SJCRH30 (cell line): ENCODE data around the gene NBPF3. TPM values are rescaled to one million over a fixed set of nuclear protein-coding genes. Genes with fewer than 3 reads are reported as not detected.

ENCODE experiments used
- DNase-seq, 2 experiments: peaks; one replicate each; pipeline ENCODE4 v3.0.0-alpha.2; 2015 to 2020
- H3K27ac ChIP-seq: fragments of 250-450 bp; sonication (Bioruptor Pico); 2 replicates; pipeline ENCODE4 v1.5.1; 2020; ENCODE audit warnings: mild to moderate bottlenecking, moderate library complexity
- H3K27me3 ChIP-seq: fragments of 250-450 bp; sonication (Bioruptor Pico); 2 replicates; pipeline ENCODE4 v1.5.1; 2020; ENCODE audit warnings: mild to moderate bottlenecking, moderate library complexity
- H3K36me3 ChIP-seq: fragments of 250-450 bp; sonication (Bioruptor Pico); 2 replicates; pipeline ENCODE4 v1.5.1; 2020; ENCODE audit warnings: mild to moderate bottlenecking, moderate library complexity
- H3K4me1 ChIP-seq: fragments of 250-450 bp; sonication (Bioruptor Pico); 2 replicates; pipeline ENCODE4 v1.5.1; 2020; ENCODE audit warnings: mild to moderate bottlenecking, moderate library complexity
- H3K4me3 ChIP-seq: fragments of 250-450 bp; sonication (Bioruptor Pico); 2 replicates; pipeline ENCODE4 v1.5.1; 2020; ENCODE audit warnings: mild to moderate bottlenecking, moderate library complexity
- H3K9me3 ChIP-seq: fragments of 250-450 bp; sonication (Bioruptor Pico); replicated peaks from 2 replicates; pipeline ENCODE4 v1.5.1; 2020; ENCODE audit warnings: mild to moderate bottlenecking, moderate library complexity
- total RNA-seq: library from RNA; depleted of rRNA; stranded (reverse); fragments of >200 nt; shearing (Covaris generic); gene quantifications from 2 replicates; pipeline ENCODE4 v1.2.3, GENCODE V29; 2014

Gene NBPF3
- total RNA-seq, 1 experiment from 2014 or later = 0.67 TPM

DNA sequence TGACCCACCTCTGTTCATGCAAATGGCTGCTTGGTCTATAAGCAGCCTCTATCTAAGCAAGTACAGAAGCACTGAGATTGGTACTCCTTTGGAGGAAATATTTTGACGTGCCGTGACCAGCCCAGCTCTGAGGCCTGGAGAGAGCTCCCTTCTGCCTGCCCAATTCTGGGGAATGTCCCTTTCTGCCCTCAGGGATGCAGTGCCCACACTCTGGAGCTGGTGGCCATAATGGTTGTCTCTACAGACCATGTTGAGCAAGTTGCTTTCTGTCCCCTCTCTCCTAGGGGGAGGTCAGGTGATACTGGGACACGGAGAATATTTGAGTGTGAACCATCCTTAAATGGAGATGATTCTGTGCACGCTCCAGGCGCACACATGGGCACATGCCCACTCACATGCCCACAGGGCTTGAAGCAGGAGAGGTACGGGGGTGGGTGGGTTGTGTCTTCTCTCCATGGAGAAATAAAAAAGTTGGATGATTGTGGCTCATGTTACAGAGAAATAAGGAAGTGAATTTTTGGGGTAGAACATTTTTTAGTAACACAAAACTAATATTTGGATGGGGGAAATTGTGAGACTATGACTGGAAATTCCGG is 55.4 kb downstream of the NBPF3 start:
- Histone ChIP-seq H3K4me1 (peaks cover 11% of the 10 kb centered on the region; the same call in 1 of the 2 replicates), H3K27me3 (no peaks in the 10 kb centered on the region), H3K9me3 (no peaks in the 10 kb centered on the region), H3K4me3 (no peak overlapping the region), H3K36me3 (no peaks in the 10 kb centered on the region), H3K27ac (no peak overlapping the region)
- DNase-seq = no peak

DNA sequence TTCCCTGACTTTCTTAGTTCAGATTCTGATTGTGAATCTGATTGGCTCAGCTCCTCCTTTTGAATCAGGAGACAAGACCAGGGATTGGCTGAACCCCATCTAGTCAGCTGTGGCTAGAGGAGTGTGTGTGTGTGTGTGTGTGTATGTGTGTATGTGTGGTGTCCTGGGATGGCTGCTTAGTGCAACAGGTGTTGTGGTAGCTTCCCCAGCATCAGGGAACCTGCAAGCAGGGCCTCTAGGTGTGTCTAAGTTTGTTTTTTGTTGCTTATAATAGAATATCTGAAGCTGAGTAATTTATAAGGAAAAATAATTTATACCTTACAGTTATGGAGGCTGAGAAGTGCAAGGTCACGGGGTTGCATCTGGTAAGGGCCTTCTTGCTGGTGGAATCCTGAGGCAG is 56.1 kb downstream of the NBPF3 start:
- Histone ChIP-seq H3K9me3 (no peaks in the 10 kb centered on the region), H3K36me3 (no peaks in the 10 kb centered on the region), H3K27ac (no peak overlapping the region), H3K4me3 (no peak overlapping the region), H3K4me1 (peaks cover 11% of the 10 kb centered on the region; the same call in 1 of the 2 replicates), H3K27me3 (no peaks in the 10 kb centered on the region)
- DNase-seq = no peak

DNA sequence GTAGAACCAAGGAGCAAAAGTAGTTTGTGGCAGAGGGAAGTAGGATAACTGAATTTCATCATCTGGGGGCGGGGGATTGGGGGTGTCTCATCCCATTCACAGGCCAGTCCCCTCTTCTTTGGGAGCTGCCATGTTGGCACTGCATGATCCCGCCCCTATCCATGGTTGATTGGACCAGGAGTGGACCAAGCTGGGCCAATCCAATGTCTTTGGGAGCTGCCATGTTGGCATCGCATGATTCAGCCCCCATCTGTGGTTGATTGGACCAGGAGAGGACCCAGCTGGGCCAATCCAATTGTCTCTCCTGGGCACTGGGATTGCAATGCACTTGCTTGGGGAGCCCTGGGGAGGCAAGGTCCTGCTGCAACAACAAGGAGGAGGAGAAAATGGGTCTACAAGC is 56.9 kb downstream of the NBPF3 start:
- Histone ChIP-seq H3K4me3 (no peak overlapping the region), H3K4me1 (peaks cover 6% of the 10 kb centered on the region; the same call in 1 of the 2 replicates), H3K9me3 (no peaks in the 10 kb centered on the region), H3K36me3 (no peaks in the 10 kb centered on the region), H3K27ac (no peak overlapping the region), H3K27me3 (no peaks in the 10 kb centered on the region)
- no peak for DNase-seq

DNA sequence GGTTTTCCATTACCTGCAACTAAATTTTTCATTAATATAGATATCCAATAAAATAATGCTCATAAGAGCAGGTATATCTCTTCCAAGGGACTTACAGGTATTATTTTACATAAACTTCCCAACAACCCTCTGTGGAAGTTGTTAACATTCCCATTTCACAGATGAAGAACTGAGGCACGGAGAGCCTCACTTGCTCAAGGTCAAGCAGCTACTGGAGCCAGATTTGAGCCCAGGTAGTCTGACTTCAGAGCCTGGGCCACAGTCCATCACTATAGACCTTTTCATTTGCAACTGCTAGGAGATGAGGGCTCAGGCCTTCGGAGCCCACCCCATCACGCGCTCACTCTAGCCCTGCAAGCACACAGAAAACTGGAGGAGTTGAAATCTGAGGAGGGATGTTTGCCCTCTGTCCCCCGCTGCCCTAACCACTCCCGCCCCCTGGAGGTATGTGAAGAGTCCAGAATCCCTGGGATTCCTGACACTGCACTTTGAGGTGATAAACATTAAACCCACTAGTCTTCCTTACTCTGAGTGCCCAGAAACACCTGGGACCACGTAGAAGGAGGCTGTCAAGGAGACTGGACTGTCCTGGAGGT is 57.6 kb downstream of the NBPF3 start:
- no peaks in the 10 kb centered on the region; the same call in 1 of the 2 replicates for H3K4me1 ChIP-seq

DNA sequence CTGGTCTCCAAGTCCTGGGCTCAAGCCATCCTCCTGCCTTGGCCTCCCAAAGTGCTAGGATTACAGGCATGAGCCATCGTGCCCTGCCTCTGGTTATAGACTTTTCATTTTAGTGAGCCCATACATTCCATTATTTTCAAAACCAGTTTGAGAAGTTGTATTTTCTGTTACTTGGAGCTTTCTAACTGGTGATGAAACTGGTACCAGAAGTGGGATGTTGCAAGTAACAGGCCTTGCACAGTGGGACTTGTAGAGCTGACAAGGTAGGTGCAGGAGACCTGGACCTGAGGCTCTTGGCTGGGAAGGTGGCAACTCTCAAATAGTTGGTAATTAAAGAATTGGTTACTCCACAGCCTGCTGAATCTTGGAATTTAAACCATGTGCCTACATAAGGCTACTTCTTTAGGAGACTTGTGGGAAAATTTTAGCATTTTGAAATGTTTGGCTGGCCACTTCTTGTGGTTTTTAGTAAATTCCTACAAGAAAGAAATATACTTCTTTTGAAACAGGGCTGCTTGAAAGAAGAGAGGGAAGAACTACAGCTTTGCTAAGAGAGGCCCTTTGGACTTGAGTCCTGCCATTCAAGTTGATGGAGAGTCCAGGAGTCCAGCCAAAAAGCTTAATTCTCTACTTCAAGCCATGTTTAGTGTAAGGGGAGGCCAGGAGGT is 59.5 kb downstream of the NBPF3 start:
- Histone ChIP-seq H3K27ac (no peak overlapping the region), H3K27me3 (no peaks in the 10 kb centered on the region), H3K4me1 (no peaks in the 10 kb centered on the region; the same call in 1 of the 2 replicates), H3K9me3 (no peaks in the 10 kb centered on the region), H3K4me3 (no peak overlapping the region), H3K36me3 (no peaks in the 10 kb centered on the region)
- no peak for DNase-seq

More for the DNA sequence above, 57.6 kb downstream of the NBPF3 start:
- DNase-seq = peak in 1 of 2 experiments; percentile 28
- no peaks in the 10 kb centered on the region for H3K36me3 ChIP-seq
- H3K4me3 ChIP-seq = no peak overlapping the region
- H3K27ac ChIP-seq = no peak overlapping the region
- H3K9me3 ChIP-seq = no peaks in the 10 kb centered on the region
- no peaks in the 10 kb centered on the region for H3K27me3 ChIP-seq

DNA sequence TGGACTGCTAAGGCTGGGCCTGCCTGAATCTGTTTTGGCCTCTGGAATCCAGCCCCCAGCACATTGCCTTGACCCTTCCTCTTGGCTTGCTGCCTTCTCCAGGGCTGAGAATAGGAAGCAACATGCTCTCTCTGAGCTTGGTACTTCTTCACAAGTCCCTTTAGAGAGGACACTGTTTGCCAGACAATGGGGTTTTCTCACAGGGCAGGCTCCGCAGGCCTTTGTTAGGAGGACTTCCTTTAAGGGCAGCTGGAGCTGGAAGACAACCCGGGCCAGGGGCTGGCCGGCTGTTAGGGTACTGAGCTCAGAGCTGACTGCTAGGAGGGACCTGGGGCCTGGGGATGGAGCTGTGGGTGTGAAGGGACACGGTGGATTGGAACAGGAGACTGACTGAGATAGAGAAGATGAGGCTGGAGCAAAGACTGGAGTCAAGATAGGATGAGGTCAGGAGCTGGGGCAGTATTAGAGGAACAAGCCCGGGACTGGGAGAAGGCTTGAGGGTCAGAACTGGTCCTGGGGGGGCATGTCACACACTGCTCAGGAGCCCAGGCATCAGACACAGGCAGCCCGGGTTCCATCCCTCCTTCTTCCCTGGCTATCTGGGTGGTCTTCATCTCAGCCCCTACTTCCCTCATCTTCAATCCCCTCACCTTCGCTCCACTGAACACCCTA is 63.9 kb downstream of the NBPF3 start:
- Histone ChIP-seq H3K4me1 (no peaks in the 10 kb centered on the region), H3K27me3 (no peaks in the 10 kb centered on the region), H3K9me3 (no peaks in the 10 kb centered on the region)

DNA sequence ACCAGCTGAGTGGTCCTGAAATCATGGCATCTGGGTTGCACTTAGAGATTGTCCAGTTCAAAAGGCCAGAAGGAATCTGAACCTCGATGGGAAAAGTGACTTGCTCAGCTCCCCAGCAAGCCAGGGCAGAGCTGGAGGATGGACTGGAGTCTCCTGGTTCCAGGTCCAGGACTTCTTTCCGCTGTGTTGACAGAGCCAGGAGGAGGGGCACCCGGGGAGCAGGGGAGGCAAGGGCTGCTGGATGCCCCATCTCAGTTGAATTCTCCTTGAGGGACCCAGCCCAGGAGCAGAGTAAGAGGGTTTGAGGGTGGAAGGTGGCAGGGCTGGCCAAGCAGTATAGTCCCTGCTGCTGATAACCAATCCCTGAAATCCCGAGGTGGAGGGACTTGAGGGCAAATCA is 66.9 kb downstream of the NBPF3 start:
- H3K4me1 ChIP-seq = peaks cover 2% of the 10 kb centered on the region; the same call in 1 of the 2 replicates
- H3K36me3 ChIP-seq = no peaks in the 10 kb centered on the region
- no peaks in the 10 kb centered on the region for H3K27me3 ChIP-seq
- no peaks in the 10 kb centered on the region for H3K9me3 ChIP-seq
- H3K4me3 ChIP-seq = no peak overlapping the region
- no peak for DNase-seq
- H3K27ac ChIP-seq = no peak overlapping the region

More for the DNA sequence above, 63.9 kb downstream of the NBPF3 start:
- no peak for DNase-seq
- Histone ChIP-seq H3K36me3 (no peaks in the 10 kb centered on the region), H3K27ac (no peak overlapping the region), H3K4me3 (no peak overlapping the region)

DNA sequence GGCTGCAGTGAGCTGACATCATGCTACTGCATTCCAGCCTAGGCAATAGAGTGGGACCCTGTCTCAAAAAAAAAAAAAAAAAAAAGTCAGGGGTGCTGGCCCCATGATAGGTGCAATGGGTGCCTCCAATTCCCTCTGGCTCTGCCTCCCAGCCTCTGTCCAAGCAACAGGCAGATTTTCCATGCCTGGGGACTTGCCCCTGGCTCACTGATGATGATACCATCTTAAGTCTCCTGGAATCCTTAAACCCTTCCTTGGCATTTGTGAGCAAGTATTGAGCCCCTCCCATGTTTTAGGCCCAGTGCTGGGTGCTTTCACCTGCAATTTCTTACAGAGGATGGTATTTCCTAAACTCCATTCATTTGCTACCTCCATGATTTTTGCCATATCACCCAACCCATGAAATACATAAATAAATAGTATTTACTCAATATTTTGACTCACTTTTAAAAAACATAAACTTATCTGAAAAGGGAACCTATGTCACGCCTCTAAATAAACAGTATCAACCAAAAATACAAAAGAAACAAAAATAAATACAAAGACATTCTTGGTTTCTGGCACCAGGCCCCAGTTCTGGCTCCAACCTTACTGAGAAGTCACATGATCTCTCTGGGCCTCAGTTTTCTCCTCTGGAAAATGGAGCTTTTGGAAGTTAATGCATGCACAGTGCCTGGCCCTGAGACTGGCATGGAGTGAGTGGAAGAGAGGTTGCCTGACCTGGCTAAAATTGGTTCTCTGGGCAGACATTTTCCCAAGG is 67.8 kb downstream of the NBPF3 start:
- H3K36me3 ChIP-seq = no peaks in the 10 kb centered on the region
- DNase-seq = no peak

DNA sequence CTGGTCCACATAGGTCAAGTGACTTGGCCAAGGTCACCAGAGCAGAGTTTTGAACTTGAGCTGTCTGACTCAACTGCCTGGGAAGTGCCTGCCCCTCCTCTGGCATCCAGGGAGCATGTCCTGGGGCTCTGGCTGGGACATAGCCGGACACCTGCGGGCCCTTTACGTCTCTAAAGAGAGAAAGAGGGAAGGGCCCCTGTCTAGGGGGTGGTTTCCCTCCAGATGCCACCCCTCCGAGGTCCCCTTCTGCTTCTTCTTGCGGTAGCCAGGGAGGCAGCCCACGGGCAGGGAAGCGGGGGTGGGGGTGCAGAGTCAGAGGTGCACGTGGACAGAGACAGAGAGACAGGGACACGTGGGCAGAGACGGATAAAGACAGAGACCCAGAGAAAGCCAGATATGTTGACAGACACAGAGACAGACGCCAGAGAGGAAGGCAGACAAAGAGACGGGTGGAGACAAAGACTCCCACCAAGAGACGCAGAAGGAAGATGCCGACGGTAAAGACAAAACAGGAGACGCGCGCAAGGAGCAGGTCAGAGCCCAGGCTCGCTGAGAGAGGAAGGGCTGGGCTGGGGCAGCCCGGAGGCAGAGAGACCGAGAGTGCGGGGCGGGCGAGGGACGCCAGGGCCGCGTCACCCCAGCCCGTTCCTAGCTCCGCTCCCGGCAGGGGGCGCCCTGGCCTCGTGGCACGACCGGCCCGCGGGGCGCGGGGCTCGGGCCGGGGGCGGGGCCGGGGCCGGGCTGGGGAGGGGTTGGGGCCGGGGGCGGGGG is 68.8 kb downstream of the NBPF3 start:
- Histone ChIP-seq H3K4me1 (peaks cover 3% of the 10 kb centered on the region; the same call in 1 of the 2 replicates), H3K4me3 (no peak overlapping the region), H3K36me3 (no peaks in the 10 kb centered on the region), H3K27ac (no peak overlapping the region), H3K9me3 (no peaks in the 10 kb centered on the region), H3K27me3 (no peaks in the 10 kb centered on the region)
- no peak for DNase-seq

More for the DNA sequence above, 67.8 kb downstream of the NBPF3 start:
- Histone ChIP-seq H3K27me3 (no peaks in the 10 kb centered on the region), H3K4me3 (no peak overlapping the region), H3K4me1 (peaks cover 3% of the 10 kb centered on the region; the same call in 1 of the 2 replicates), H3K27ac (no peak overlapping the region), H3K9me3 (no peaks in the 10 kb centered on the region)

DNA sequence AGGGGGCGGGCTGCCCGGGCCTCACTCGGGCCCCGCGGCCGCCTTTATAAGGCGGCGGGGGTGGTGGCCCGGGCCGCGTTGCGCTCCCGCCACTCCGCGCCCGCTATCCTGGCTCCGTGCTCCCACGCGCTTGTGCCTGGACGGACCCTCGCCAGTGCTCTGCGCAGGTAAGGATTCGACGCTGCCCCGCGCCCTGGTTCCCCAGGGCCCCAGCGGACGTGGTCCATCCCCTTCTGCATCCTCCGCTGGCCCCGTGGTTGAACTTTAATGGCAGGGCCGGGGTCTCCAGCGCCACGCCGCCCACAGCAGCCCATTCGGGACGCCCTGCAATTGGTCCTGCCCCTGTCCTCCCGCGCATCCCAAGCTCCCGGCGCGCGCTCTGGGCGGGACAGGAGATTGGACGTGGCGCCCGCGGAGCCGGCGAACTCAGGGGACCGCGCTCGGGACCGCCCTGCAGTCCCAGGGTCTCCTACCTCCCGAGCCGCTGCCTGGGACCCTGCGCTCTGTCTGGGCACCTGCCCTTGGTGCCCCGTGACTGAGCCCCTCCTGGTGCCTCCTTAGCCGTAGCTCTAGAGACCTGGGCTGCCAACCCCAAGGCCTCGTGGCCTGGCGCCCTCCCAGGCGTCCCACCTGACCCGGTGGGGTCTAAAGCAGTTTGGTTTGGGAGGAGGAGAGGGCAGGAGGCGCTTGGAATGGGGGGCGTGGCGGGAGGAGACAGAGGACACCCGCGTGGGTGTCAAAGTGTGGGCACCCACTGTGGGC is 69.6 kb downstream of the NBPF3 start, which contains the start of gene ALPL:
Gene ALPL, plus strand, starts transcription at position 73 of the 762 bp plus-strand sequence. CDS start 44,659 bp downstream, outside the sequence.
- Histone ChIP-seq H3K4me3 (no peak within 1 kb of the TSS), H3K36me3 (no peaks in the 10 kb centered on the region), H3K4me1 (peaks cover 3% of the 10 kb centered on the region; the same call in 1 of the 2 replicates), H3K27ac (no peak within 1 kb of the TSS), H3K27me3 (no peaks in the 10 kb centered on the region), H3K9me3 (no peaks in the 10 kb centered on the region)
- no peak for DNase-seq

DNA sequence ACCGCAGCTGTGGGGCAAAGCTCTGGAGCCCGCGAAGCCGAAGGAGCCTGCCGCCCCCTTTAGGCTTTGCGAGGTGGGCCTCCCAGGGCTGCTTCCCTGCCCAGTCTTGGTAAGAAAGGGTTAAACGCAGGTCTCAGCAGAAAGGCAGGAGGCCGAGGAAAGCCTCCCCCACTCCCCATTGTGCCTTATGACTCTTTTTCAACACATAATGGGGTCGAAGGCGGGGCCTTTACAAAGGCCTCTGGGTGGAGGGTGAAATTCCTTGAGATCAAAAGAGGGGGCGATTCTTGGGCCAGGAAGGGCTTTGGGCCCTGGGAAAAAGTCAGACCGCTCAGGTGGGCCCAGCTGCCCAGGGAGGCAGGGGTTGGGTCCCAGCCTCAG is 70.2 kb downstream of the NBPF3 start:
- no peak overlapping the region for H3K4me3 ChIP-seq
- H3K9me3 ChIP-seq = no peaks in the 10 kb centered on the region
- no peak for DNase-seq
- H3K4me1 ChIP-seq = peaks cover 3% of the 10 kb centered on the region; the same call in 1 of the 2 replicates
- H3K27ac ChIP-seq = no peak overlapping the region
- no peaks in the 10 kb centered on the region for H3K27me3 ChIP-seq
- H3K36me3 ChIP-seq = no peaks in the 10 kb centered on the region

DNA sequence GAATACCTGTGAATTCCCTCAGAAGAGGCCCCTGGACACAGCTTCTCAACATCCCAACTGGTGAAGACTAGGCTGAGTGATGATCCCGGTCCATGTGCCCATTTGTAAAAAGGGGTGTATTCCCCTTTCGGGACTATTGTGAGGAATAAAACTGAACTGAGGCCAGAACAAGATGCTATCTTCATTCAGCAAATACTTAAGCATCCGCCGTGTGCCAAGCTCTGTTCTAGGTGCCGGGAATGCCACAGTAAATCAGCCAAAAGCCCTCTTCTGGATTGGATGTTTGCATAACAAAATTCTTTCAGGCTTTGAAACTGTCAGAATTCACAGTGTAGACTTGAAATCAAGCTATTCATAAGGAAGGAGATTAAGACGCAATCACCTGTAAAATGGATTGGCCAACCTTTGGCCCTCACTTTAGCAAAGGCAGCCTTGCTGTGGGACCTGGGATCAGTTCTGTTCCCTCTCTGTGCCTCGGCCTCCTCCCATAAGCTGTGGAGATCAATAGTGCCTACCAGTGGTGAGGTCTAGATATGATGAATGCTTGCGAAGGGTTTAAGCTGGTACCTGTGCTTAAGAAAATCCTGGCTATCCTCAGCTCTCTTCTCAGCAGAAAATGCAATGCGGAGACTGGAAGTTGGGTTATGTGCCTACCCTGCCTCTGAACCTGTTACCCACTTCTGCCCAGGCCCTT is 71.1 kb downstream of the NBPF3 start:
- no peak overlapping the region for H3K4me3 ChIP-seq
- no peak overlapping the region for H3K27ac ChIP-seq
- H3K36me3 ChIP-seq = no peaks in the 10 kb centered on the region
- DNase-seq = no peak
- H3K9me3 ChIP-seq = no peaks in the 10 kb centered on the region
- peaks cover 3% of the 10 kb centered on the region; the same call in 1 of the 2 replicates for H3K4me1 ChIP-seq
- no peaks in the 10 kb centered on the region for H3K27me3 ChIP-seq
